ENCODE measurements around the gene SETD7. TPM values are rescaled to one million over a fixed set of nuclear protein-coding genes. Genes with fewer than 3 reads are reported as not detected.

Gene SETD7
- total RNA-seq, result 78.4 and 90.5 TPM in 2 replicates

DNA sequence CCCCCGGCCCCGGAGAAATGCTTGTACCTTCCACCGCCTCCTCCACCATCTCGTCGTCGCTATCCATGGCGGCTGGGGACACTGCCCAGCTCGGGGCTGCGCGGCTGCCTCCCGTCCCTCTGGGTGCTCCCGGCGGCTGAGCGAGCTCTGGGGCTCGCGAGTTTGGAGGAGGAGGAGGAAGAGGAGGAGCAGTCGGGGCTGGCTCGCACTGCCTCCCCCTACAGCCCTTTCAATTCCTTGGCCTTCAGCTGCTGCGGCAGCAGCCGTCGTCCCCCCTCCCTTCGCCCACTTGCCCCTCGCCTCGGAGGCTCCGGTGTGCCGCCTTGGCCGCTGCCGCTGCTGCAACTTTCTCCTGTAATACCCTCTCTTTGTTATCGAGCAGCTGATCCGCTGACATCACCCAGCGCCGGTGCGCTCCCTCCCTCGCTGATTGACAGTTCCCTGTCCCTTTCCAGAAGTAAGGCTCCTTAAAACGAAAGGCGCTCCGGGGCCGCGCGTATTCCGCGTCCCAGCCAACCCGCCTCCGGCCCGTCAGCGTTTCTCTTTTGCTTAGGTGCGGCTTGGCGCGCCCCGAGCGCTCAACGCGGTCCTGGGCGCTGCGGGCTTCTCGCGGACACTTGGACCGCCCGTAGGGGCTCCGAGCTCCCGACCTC is at the start of gene SETD7:
SETD7 (minus strand) TSS at position 149 of the 653 bp plus-strand sequence; CDS start at position 67, 82 bp downstream.

GRCh38 chr4:139454111-139455045 is 101.6 kb downstream of the SETD7 start, which contains the start of gene RAB33B:
RAB33B (plus strand) TSS chr4:139454121; CDS start chr4:139454196, 75 bp downstream.

Other genes with a start within 250 kb of the SETD7 start
- 14.4 and 15.4 TPM in 2 replicates for gene RAB33B, start 102.1 kb downstream of the SETD7 start, total RNA-seq
- gene MGST2, start 109.6 kb upstream of the SETD7 start, total RNA-seq, result 10.4 and 37.7 TPM in 2 replicates

Measured in smooth muscle cell of the umbilical artery (primary cell).